HFFc6 (cell line): ENCODE measurements around the gene GSG1L2. TPM values are rescaled to one million over a fixed set of nuclear protein-coding genes. Genes with fewer than 3 reads are reported as not detected.

Experiments used
- DNase-seq: peaks from one replicate; pipeline ENCODE4 v3.0.0-alpha.2; 2018
- H3K27ac Mint-ChIP-seq: 2 replicates; pipeline ENCODE4 v1.8.0; 2020; ENCODE audit warnings: mild to moderate bottlenecking, mixed read lengths
- H3K27me3 Mint-ChIP-seq: 2 replicates; pipeline ENCODE4 v1.8.0; 2021; ENCODE audit warnings: mild to moderate bottlenecking, moderate library complexity, mixed read lengths; ENCODE audit not compliant: insufficient read depth
- H3K36me3 Mint-ChIP-seq: 2 replicates; pipeline ENCODE4 v1.8.0; 2021; ENCODE audit warnings: low read depth, mixed read lengths
- H3K4me1 Mint-ChIP-seq: 2 replicates; pipeline ENCODE4 v1.8.0; 2020; ENCODE audit warnings: low read depth, mixed read lengths
- H3K4me3 Mint-ChIP-seq: 2 replicates; pipeline ENCODE4 v1.8.0; 2020; ENCODE audit warnings: mild to moderate bottlenecking, moderate library complexity, mixed read lengths
- H3K9me3 Mint-ChIP-seq: 2 replicates; pipeline ENCODE4 v1.8.0; 2020; ENCODE audit warnings: mild to moderate bottlenecking, mixed read lengths
- total RNA-seq, 6 experiments: library from RNA; stranded (reverse); fragmentation: NEBNext Ultra II Directional; extraction: Animal tissue kit (Norgen Biotek cat#: 25700); gene quantifications; 2 replicates in 1 of 6; 3 replicates in 5 of 6; pipeline ENCODE4 v1.2.3, GENCODE V29; 2021
- TF ChIP-seq, protein P1 (sequence below): fragments of 200-600 bp; sonication (generic); IDR thresholded peaks from 2 replicates; pipeline ENCODE4 v1.5.0; 2021; ENCODE audit warnings: antibody characterized with exemption, mild to moderate bottlenecking

The GSG1L2 gene
- total RNA-seq, 6 experiments from 2014 or later = not detected

DNA sequence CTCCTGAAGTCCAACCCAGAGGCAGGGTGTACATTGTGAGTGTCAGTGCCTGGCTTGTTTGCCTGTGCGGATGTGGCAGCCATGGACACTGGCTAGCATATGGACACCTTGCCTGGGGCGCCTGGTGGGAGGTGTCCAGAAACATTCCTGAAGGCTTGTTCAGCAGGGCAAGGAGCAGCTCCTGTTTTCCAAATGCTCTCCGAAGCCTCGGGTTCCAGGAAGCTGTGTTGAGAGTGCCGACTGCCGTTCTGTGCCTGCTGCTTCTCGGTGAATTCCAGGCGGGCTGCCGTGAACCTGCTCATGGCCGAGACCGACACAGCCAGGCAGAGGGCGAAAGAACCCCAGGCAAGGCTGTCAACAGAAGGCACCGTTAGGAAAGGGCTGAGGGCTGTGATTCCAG is 19.6 kb downstream of the GSG1L2 start:
- TF ChIP-seq, protein P1, sequence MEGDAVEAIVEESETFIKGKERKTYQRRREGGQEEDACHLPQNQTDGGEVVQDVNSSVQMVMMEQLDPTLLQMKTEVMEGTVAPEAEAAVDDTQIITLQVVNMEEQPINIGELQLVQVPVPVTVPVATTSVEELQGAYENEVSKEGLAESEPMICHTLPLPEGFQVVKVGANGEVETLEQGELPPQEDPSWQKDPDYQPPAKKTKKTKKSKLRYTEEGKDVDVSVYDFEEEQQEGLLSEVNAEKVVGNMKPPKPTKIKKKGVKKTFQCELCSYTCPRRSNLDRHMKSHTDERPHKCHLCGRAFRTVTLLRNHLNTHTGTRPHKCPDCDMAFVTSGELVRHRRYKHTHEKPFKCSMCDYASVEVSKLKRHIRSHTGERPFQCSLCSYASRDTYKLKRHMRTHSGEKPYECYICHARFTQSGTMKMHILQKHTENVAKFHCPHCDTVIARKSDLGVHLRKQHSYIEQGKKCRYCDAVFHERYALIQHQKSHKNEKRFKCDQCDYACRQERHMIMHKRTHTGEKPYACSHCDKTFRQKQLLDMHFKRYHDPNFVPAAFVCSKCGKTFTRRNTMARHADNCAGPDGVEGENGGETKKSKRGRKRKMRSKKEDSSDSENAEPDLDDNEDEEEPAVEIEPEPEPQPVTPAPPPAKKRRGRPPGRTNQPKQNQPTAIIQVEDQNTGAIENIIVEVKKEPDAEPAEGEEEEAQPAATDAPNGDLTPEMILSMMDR = no peak
- Mint-ChIP-seq H3K27ac (peak overlapping the region; percentile 24; the same call in 1 of the 2 replicates), H3K36me3 (no peaks in the 10 kb centered on the region), H3K4me3 (no peak overlapping the region), H3K4me1 (no peaks in the 10 kb centered on the region; the same call in 1 of the 2 replicates), H3K9me3 (peaks cover 23% of the 10 kb centered on the region), H3K27me3 (peaks cover 22% of the 10 kb centered on the region)
- DNase-seq = peak; percentile 53

GRCh38 chr17:9801505-9801904 is 20.4 kb downstream of the GSG1L2 start:
- Mint-ChIP-seq H3K9me3 (peaks cover 23% of the 10 kb centered on the region), H3K27me3 (peaks cover 21% of the 10 kb centered on the region), H3K36me3 (no peaks in the 10 kb centered on the region), H3K4me1 (no peaks in the 10 kb centered on the region; the same call in 1 of the 2 replicates), H3K27ac (no peak overlapping the region), H3K4me3 (no peak overlapping the region)
- no peak for DNase-seq
- TF ChIP-seq, protein P1 = no peak

GRCh38 chr17:9798724-9799123 is 23.2 kb downstream of the GSG1L2 start:
- Mint-ChIP-seq H3K4me3 (no peak overlapping the region), H3K9me3 (peaks cover 13% of the 10 kb centered on the region), H3K27me3 (peaks cover 13% of the 10 kb centered on the region), H3K4me1 (no peaks in the 10 kb centered on the region; the same call in 1 of the 2 replicates), H3K27ac (no peak overlapping the region), H3K36me3 (no peaks in the 10 kb centered on the region)
- TF ChIP-seq, protein P1 = no peak
- no peak for DNase-seq

- H3K4me1 Mint-ChIP-seq = no peaks in the 10 kb centered on the region; the same call in 1 of the 2 replicates
- H3K36me3 Mint-ChIP-seq = no peaks in the 10 kb centered on the region
- H3K27ac Mint-ChIP-seq = no peak overlapping the region
- peaks cover 13% of the 10 kb centered on the region for H3K27me3 Mint-ChIP-seq
- no peak overlapping the region for H3K4me3 Mint-ChIP-seq
- TF ChIP-seq, protein P1 = no peak
- peaks cover 11% of the 10 kb centered on the region for H3K9me3 Mint-ChIP-seq
- DNase-seq = no peak
Measured at GRCh38 chr17:9798008-9798407, 23.9 kb downstream of the GSG1L2 start.

- Mint-ChIP-seq H3K4me1 (no peaks in the 10 kb centered on the region), H3K4me3 (no peak overlapping the region), H3K9me3 (peaks cover 6% of the 10 kb centered on the region; the same call in 1 of the 2 replicates), H3K27ac (no peak overlapping the region), H3K27me3 (peaks cover 2% of the 10 kb centered on the region; the same call in 1 of the 2 replicates), H3K36me3 (no peaks in the 10 kb centered on the region)
- DNase-seq = no peak
- TF ChIP-seq, protein P1 = no peak
Measured at GRCh38 chr17:9792181-9792840, 29.6 kb downstream of the GSG1L2 start.
